Mucosa of stomach (tissue), 1 donor: ENCODE results near the gene AP2A2.

Experiments
- H3K27me3 ChIP-seq: one replicate; pipeline ENCODE4 v1.7.0; 2013; ENCODE audit warnings: mild to moderate bottlenecking, low read length; ENCODE audit not compliant: control insufficient read depth, insufficient read depth
- H3K36me3 ChIP-seq: one replicate; pipeline ENCODE4 v1.7.0; 2013; ENCODE audit warnings: low read length; ENCODE audit not compliant: control insufficient read depth, insufficient read depth
- H3K4me1 ChIP-seq: one replicate; pipeline ENCODE4 v1.7.0; 2013; ENCODE audit warnings: mild to moderate bottlenecking, low read length; ENCODE audit not compliant: control insufficient read depth, insufficient read depth
- H3K4me3 ChIP-seq: one replicate; pipeline ENCODE4 v1.7.0; 2013; ENCODE audit warnings: low read length
- H3K9ac ChIP-seq: one replicate; pipeline ENCODE4 v1.7.0; 2013; ENCODE audit warnings: mild to moderate bottlenecking, low read length, moderate library complexity
- H3K9me3 ChIP-seq: one replicate; pipeline ENCODE4 v1.7.0; 2013; ENCODE audit warnings: mild to moderate bottlenecking, low read length, moderate library complexity; ENCODE audit not compliant: control insufficient read depth
- donor health status: Pancreatic carcinoma.

Gene AP2A2

GRCh38 chr11:1035577-1036283, 110.1 kb downstream of the AP2A2 start:
- Histone ChIP-seq H3K27me3 (peaks cover 49% of the 10 kb centered on the region), H3K9me3 (no peaks in the 10 kb centered on the region), H3K9ac (peak overlapping the region; percentile 39), H3K36me3 (no peaks in the 10 kb centered on the region), H3K4me1 (peaks cover 28% of the 10 kb centered on the region), H3K4me3 (no peak overlapping the region)

GRCh38 chr11:1036303-1036923, 110.7 kb downstream of the AP2A2 start, which contains the start of gene MUC6:
Gene MUC6, minus strand, starts transcription at chr11:1036718. Its CDS starts 63 bp downstream, at chr11:1036655.
- H3K27me3 ChIP-seq: peaks cover 55% of the 10 kb centered on the region
- H3K9ac ChIP-seq: peak within 1 kb of the TSS; percentile 39
- peaks cover 32% of the 10 kb centered on the region for H3K4me1 ChIP-seq
- no peaks in the 10 kb centered on the region for H3K9me3 ChIP-seq
- no peaks in the 10 kb centered on the region for H3K36me3 ChIP-seq
- H3K4me3 ChIP-seq: no peak within 1 kb of the TSS

GRCh38 chr11:1036931-1037330, 111.3 kb downstream of the AP2A2 start:
- Histone ChIP-seq H3K27me3 (peaks cover 61% of the 10 kb centered on the region), H3K36me3 (no peaks in the 10 kb centered on the region), H3K4me3 (no peak overlapping the region), H3K9me3 (no peaks in the 10 kb centered on the region), H3K4me1 (peaks cover 37% of the 10 kb centered on the region), H3K9ac (no peak overlapping the region)

GRCh38 chr11:1037506-1038055, 111.9 kb downstream of the AP2A2 start:
- H3K9me3 ChIP-seq: no peaks in the 10 kb centered on the region
- H3K4me1 ChIP-seq: peaks cover 42% of the 10 kb centered on the region
- no peaks in the 10 kb centered on the region for H3K36me3 ChIP-seq
- H3K9ac ChIP-seq: no peak overlapping the region
- no peak overlapping the region for H3K4me3 ChIP-seq
- peaks cover 67% of the 10 kb centered on the region for H3K27me3 ChIP-seq

- Histone ChIP-seq H3K9ac (no peak overlapping the region), H3K4me3 (no peak overlapping the region), H3K4me1 (peaks cover 42% of the 10 kb centered on the region), H3K9me3 (no peaks in the 10 kb centered on the region), H3K27me3 (peaks cover 68% of the 10 kb centered on the region), H3K36me3 (no peaks in the 10 kb centered on the region)
Measured at GRCh38 chr11:1038361-1038760, 112.7 kb downstream of the AP2A2 start.

DNA sequence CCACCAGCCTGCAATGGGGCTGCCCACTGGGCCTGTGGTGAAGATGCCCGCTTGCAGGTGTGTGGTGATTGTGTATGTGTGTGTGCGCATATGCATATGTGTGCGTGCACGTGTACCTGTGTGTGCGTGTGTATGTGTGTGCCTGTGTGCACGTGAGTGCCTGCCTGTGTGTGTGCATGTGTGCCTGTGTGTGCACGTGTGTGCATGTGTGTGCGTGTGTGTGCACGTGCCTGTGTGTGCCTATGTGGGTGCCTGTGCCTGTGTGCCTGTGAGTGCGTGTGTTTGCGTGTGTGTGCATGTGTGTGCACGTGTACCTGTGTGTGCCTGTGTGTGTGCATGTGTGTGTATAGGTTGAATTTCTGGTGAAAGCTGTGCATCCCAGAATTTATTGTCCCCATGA, 113.3 kb downstream of the AP2A2 start:
- Histone ChIP-seq H3K36me3 (no peaks in the 10 kb centered on the region), H3K9me3 (no peaks in the 10 kb centered on the region), H3K4me3 (no peak overlapping the region), H3K27me3 (peaks cover 68% of the 10 kb centered on the region), H3K4me1 (peaks cover 42% of the 10 kb centered on the region), H3K9ac (no peak overlapping the region)

- Histone ChIP-seq H3K4me3 (no peak overlapping the region), H3K9me3 (no peaks in the 10 kb centered on the region), H3K27me3 (peaks cover 62% of the 10 kb centered on the region), H3K9ac (no peak overlapping the region), H3K36me3 (no peaks in the 10 kb centered on the region), H3K4me1 (peaks cover 42% of the 10 kb centered on the region)
Measured at GRCh38 chr11:1039481-1040427, 114.1 kb downstream of the AP2A2 start.

DNA sequence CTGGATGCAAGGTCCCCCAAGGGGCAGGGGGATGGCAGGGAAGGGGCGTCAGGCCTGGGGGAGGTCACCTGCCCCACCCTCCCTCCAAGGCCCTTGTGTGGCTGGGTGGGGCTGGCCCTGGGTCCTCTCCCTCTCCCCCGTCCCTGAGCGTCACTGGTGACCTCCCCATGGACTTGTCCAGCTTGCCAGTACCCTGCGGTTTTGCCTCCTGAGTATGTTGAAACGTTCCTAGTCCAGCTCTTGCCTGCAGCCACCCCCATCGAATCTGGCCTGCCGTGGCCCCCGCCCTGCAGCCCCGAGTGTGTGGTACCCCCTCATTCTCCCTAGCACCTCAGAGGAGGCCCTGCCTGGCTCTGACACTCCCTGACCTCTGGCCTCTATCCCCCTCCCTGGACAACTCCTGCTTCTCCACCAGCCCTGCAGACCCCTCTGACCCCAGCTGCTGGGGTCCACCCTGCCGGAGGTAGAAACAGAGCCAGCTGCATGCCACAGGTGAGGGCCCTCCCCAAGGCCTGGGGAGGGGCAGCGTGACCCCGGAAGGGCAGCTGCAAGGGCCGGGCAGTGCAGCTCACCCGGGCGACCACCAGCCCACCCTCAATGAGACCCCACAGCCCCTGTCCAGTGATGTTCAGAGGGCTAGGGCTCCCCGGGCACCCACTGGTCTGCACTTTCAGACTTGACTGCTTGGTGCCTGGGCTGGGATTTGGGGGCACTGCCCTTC, 114.9 kb downstream of the AP2A2 start:
- H3K27me3 ChIP-seq: peaks cover 53% of the 10 kb centered on the region
- no peak overlapping the region for H3K4me3 ChIP-seq
- H3K9me3 ChIP-seq: no peaks in the 10 kb centered on the region
- peaks cover 36% of the 10 kb centered on the region for H3K4me1 ChIP-seq
- no peaks in the 10 kb centered on the region for H3K36me3 ChIP-seq
- no peak overlapping the region for H3K9ac ChIP-seq

DNA sequence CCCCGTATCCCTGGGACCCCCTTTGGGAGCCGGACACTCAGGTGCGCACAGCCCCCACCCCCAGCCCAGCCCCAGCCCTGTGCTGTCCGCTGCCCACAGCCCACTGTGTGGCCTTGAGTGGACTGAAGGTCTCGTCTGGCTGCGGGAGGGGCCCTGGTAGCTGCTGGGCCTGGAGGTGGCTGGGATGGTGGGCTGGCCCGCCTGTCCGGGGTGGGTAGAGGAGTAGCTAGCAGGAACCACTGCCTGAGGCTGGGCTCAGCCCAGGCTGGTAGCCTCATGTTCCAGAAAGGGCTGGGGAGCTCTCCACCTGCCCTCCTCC, 115.4 kb downstream of the AP2A2 start:
- Histone ChIP-seq H3K27me3 (peaks cover 48% of the 10 kb centered on the region), H3K9me3 (no peaks in the 10 kb centered on the region), H3K4me1 (peaks cover 31% of the 10 kb centered on the region), H3K36me3 (no peaks in the 10 kb centered on the region), H3K4me3 (no peak overlapping the region), H3K9ac (no peak overlapping the region)

DNA sequence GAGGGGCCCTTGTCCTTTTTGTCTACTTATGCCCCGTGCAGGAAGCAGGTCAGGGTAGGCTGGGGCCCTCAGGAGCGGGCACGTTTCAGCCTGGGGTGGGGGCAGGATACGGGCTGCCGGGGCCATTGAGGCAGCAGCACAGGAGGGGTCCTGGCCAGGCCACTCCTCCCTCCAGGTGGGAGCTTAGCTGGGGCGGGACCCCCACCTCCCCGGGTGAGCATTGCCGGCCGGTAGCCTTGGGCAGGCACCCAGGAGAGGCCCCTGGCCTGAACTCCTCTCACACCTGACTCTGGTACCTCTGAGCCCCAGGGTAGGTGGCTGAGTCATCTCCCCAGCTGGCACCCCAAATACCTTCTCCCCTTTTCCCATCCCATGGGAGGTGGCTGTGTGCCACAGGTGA, 115.8 kb downstream of the AP2A2 start:
- Histone ChIP-seq H3K9ac (no peak overlapping the region), H3K9me3 (no peaks in the 10 kb centered on the region), H3K4me1 (peaks cover 28% of the 10 kb centered on the region), H3K36me3 (no peaks in the 10 kb centered on the region), H3K4me3 (no peak overlapping the region), H3K27me3 (peaks cover 44% of the 10 kb centered on the region)

GRCh38 chr11:1041936-1042608, 116.4 kb downstream of the AP2A2 start:
- H3K9me3 ChIP-seq: no peaks in the 10 kb centered on the region
- peaks cover 22% of the 10 kb centered on the region for H3K4me1 ChIP-seq
- no peak overlapping the region for H3K4me3 ChIP-seq
- no peak overlapping the region for H3K9ac ChIP-seq
- no peaks in the 10 kb centered on the region for H3K36me3 ChIP-seq
- H3K27me3 ChIP-seq: peaks cover 38% of the 10 kb centered on the region
